Left kidney (tissue), 2 donors: ENCODE results near the gene WDR18. TPM values are rescaled to one million over a fixed set of nuclear protein-coding genes. Genes with fewer than 3 reads are reported as not detected.
"Not testable (repeated sequence)": the region's sequence is repeated elsewhere in the genome, so short reads cannot be mapped to it uniquely, and the experiment has no call there.

ENCODE experiments used
- DNase-seq: peaks from one replicate; pipeline ENCODE4 v3.0.0-alpha.2; 2013
- polyA plus RNA-seq: library from polyadenylated mRNA; unstranded; fragments of 120-200 nt; gene quantifications from one replicate; pipeline ENCODE4 v1.2.1, GENCODE V29; 2013; ENCODE audit not compliant: insufficient read length

The WDR18 gene
- polyA plus RNA-seq, 1 donor: 30.4 TPM

DNA sequence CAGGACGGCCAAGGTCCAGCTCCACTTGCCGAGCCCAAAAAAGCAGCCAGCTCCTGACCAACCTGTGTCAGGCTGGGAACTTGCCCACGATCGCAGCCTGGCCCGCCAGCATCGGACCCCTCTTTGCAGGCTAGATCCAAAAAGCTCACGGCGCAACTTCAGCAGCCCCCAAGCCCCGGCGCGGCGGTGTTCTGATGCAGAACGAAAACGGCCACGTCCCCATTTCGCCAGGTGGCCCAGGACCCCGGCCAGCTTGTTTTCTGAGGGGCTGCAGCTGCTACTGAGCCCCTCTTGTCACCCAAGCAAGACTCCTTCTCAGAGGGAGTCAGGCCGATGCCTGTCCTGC lies 35.4 kb downstream of the WDR18 start:
- DNase-seq: no peak

- DNase-seq: no peak
These were observed 36.1 kb downstream of the WDR18 start for GRCh38 chr19:1019980-1020867.

DNA sequence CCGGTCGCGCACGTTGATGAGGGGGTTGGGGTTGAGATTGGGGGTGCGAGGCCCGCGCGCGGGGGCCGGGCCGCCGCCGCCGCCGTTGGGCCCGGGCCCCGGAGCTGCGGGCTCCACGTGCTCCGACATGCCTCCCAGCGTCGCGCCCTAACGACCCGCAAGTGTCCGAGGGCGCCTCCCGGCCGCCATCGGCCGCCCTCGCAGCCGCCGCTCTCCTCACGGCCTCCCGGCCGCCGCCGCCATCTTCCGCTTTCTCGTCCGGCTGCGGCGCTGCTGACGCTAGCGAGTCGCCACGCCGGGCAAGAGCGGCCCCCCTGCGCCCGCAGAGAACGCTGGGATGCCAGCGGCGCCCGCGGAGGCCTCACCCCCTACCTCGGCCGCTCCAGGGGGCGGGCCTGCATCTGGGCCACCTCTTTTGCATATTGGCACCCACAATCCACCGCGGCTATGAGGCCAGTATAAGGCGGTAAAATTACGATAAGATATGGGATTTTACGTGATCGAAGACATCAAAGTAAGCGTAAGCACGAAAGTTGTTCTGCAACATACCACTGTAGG lies 36.8 kb downstream of the WDR18 start, which contains the start of gene TMEM259:
Gene TMEM259, minus strand, starts transcription at position 256 of the 558 bp plus-strand sequence. Its CDS starts 127 bp downstream, at position 129.
- peak; percentile 98 for DNase-seq

GRCh38 chr19:1023883-1024188 lies 39.7 kb downstream of the WDR18 start:
- DNase-seq: not testable (repeated sequence)

DNA sequence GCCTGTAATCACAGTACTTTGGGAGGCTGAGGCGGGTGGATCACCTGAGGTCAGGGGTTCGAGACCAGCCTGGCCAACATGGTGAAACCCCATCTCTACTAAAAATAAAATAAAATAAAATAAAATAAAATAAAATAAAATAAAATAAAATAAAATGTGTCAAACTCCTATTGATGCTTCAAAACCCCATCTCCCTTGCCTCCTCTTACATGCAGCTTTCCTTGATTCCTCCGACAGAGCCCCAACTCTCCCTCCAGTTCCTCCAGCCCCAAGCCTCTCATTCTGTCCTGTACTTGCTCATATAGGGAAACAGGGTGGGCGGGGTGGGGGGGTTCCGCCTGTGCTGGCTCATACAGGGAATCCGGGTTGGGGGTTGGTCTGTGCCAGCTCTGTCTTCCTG lies 40.9 kb downstream of the WDR18 start:
- DNase-seq: not testable (repeated sequence)

- DNase-seq: peak; percentile 83
These were observed 42.0 kb downstream of the WDR18 start, which contains the start of gene CNN2 for GRCh38 chr19:1025960-1026782. Gene CNN2, plus strand, starts transcription at chr19:1026608. Its CDS starts 54 bp downstream, at chr19:1026662.

DNA sequence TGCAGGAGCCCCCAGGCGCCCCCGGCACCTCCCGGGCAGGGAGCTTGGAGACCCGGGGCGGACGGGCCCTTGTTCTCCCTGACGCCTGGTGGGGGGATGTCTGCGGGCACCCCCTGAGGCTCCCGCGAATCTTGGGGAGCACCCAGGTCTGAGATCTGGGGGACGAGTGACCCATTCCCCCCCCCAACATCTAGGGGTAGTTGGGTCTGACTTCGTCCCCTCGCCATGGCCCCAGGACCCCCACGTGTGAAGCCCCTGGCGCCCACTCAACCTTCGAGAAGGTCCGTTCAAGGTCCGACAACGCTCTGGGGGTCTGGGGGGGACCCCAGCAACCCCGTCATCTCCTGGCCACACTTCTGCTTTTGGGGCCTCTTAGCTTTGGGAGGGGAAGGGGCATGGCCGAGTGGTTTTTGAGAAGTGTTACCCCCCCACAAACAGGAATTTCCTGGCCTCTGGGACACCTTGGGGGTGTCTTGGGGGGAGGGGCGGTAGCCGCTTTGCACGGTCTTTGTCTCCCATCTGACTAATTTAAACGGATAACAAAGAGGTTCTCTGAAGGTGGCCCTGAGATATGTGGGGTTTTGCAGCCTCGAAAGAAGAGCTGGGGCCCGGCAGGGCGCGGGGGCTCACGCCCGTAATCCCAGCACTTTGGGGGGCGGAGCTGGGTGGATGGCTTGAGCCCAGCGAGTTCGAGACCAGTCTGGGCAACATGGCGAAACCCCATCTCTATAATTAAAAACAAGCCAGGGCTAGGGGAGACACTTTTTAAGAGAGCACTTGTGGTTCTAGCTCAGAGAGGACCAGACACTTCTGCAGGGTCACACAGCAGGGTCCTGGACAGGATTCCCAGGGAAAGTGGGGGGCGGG lies 42.9 kb downstream of the WDR18 start:
- no peak for DNase-seq

DNA sequence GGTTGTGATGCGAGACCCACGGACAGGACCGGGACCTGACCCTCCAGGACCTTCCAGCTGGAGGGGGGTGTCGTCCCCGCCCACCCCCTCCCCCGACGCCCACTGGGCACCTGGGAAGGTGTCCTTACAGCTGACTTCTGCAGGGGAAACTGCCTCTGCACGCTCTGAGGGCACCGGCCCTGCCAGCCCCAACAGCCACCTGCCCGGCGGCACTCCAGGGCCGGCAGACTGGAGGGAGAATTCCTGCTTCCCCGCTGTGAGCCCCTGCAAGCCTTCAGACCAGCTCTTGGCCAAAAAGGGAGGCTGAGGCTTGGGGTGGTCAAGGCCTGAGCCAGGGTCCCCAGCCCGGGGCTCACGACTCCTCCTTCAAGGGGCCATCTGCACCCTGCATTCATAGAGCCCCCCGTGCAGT lies 43.5 kb downstream of the WDR18 start:
- no peak for DNase-seq

GRCh38 chr19:1028062-1028926 lies 44.1 kb downstream of the WDR18 start:
- DNase-seq: peak; percentile 81

- no peak for DNase-seq
These were observed 48.2 kb downstream of the WDR18 start for GRCh38 chr19:1032264-1032867.

GRCh38 chr19:1035998-1036621 lies 52.0 kb downstream of the WDR18 start:
- DNase-seq: no peak

DNA sequence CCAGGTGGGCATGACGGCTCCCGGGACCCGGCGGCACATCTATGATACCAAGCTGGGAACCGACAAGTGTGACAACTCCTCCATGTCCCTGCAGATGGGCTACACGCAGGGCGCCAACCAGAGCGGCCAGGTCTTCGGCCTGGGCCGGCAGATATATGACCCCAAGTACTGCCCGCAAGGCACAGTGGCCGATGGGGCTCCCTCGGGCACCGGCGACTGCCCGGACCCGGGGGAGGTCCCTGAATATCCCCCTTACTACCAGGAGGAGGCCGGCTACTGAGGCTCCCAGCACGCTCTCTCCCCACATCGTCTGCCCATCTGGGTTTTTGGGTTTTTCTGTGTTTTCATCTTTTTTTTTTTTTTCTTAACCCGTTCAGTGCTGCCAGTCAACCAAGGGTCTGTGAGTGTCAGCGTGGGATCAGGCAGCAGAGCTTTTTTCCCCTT lies 53.5 kb downstream of the WDR18 start:
- no peak for DNase-seq

DNA sequence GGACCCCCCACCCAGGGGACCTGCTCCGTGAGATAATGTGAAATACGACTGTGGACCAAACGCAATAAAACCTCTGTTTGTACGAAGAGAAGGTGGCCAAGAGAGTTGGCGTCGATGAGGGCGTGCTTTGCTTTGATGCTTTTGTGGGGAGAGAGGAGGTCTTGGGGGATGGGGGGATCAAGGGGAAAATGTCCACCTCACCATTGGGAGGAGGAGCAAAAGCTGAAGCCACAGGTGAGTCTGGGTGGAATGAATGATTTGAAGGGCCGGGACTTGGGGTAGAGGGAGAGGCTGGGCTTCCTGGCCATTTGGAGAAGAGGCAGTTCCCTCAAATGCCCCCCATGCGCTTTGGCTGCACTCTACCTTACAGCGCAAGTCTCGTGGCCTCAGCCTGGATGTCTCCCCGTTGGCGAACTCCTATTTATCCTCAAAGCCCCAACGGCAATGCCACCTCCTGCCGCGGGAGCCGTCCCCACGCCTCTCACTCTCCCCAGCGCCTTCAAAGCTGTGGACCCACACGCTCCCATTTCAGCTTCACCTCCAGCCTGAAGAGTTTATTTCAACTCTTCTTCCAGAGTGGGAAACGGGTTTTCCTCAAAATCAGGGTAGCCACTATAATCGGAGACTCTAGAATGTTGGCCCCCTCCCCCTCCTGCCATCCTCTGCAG lies 55.0 kb downstream of the WDR18 start:
- no peak for DNase-seq

DNA sequence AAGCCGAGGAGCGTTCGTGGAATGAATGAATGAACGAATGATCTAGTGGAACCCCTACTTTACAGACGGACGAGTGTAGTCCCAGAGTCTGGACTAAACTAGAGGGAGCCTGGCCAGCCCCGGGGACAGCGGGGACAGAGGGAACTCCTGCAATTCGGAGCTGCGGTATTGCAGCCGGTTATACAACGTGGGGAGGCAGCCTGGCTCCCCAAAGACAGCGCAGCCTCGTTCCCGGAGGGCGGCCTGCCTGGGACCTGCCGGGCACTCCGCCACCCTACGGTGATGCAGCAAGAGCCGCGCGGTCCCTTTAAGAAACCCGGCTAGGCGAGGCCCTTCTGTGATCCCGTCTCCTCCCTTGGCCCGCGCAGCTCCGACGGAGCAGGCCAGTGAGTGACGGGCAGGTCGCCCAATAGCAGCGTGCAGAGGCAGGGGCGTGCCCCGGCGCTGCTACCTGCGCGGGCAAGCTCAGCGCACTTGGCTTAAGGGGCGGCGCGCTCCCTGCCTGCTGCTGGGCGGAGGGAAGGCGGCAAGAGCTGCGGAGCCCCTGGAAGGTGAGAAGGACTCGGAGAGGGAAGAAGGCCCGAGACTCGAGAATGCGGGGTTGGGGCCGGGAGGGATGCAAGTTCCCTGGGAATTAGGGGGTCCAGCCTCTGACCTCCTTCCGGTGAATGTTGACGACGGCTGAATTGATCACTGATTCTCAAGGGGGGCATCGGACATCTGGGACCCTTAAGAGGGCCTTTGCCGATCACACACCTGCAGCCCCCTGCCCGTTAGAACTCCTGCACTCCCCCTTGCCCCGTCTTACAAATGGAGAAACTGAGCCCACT lies 55.7 kb downstream of the WDR18 start, which contains the start of gene ABCA7:
Gene ABCA7, plus strand, starts transcription at position 462 of the 830 bp plus-strand sequence. CDS start 1,255 bp downstream, outside the sequence.
- peak; percentile 95 for DNase-seq

DNA sequence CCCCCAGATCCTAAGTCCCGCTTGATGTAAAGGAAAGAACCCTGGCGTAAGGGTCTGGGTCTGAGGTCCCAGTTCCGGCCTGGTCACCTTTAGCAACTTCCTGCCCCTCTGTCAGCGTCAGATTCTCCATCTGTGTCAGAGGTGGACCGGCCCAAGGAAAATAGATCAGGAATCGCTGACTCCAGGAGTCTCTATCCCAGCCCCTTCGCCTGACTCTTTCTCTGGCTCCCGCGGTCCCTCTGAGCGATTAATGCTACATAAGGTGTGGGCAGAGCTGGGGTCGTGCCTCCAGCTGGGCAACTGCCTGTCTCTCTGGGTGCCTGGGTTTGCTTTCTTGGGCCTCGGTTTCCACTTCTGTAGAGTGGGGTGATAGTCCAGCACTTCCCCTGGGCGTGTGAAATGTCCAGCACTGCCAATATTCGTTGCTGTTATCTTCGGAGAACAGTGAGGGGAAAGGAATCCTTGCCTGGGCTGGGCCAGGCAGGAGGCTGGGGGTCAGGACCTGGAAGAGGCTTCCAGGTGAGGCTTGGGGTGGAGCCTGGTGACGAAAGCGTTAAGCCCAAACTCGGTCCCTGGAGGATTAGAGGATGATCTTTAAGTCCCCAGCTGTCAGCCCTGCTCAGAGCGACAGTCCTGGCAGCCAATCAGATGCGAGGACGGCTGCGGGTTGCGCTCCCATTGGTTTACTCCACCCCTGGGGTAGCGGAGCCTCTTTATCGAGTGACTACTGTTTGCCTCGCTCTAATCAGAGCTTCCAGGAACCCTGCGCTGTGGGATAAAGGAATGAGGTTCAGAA lies 56.5 kb downstream of the WDR18 start:
- peak; percentile 84 for DNase-seq

DNA sequence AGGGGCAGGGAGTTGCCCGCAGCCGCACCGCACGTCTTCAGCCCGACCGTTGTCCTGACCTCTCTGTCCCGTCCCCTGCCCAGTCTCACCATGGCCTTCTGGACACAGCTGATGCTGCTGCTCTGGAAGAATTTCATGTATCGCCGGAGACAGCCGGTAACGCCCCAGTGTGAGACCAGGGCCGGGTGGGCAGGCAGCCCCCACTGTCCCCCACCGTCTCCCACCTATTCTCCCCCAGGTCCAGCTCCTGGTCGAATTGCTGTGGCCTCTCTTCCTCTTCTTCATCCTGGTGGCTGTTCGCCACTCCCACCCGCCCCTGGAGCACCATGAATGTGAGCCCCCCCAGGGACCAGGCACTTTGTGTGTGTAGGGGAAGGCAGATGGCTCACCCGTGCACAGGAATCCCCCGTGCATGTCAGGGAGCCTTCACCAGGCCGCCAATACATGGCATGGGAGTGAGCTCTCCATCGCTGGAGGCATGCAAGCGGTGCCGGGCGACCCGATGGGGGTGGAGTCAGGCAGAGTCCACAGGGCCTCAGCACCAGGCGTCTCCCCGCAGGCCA lies 57.2 kb downstream of the WDR18 start:
- DNase-seq: no peak
